A673 (cell line): ENCODE results near the gene DNAH14. TPM values are rescaled to one million over a fixed set of nuclear protein-coding genes. Genes with fewer than 3 reads are reported as not detected.

Source experiments
- BruUV-seq: library from RNA; stranded (reverse); fragments of 400-500 nt; replicated peaks from 2 replicates; lab custom pipeline; 2021; lab: Mats Ljungman, UMichigan
- CTCF ChIA-PET: fragments of 300-600 bp; sonication (Branson Sonifier 250); formaldehyde crosslinking; loops from one replicate; lab custom pipeline; 2022; ENCODE audit warnings: antibody characterized with exemption; lab: Charles Lee
- POLR2A ChIA-PET: fragments of 300-600 bp; sonication (Branson Sonifier 250); formaldehyde crosslinking; loops from one replicate; lab custom pipeline; 2022; ENCODE audit warnings: antibody characterized with exemption; ENCODE audit not compliant: low non-redundant PET; lab: Charles Lee
- DNase-seq: peaks from one replicate; pipeline ENCODE4 v3.0.0-alpha.2; 2015; ENCODE audit warnings: low spot score
- H3K27ac ChIP-seq: fragments of 200-600 bp; sonication (generic); 2 replicates; pipeline ENCODE4 v1.5.1; 2016; ENCODE audit warnings: mixed run types, low read depth, mild to moderate bottlenecking, mixed read lengths, antibody characterized with exemption, low read length; ENCODE audit not compliant: poor library complexity, severe bottlenecking
- H3K27me3 ChIP-seq: fragments of 200-600 bp; sonication (generic); replicated peaks from 2 replicates; pipeline ENCODE4 v1.6.1; 2017; ENCODE audit warnings: mixed run types, low read depth, mild to moderate bottlenecking, mixed read lengths, antibody characterized with exemption, low read length; ENCODE audit not compliant: insufficient read depth, poor library complexity
- H3K36me3 ChIP-seq: fragments of 200-600 bp; sonication (generic); 2 replicates; pipeline ENCODE4 v1.6.1; 2016; ENCODE audit warnings: mixed run types, mild to moderate bottlenecking, mixed read lengths, antibody characterized with exemption, low read length; ENCODE audit not compliant: insufficient read depth, poor library complexity, severe bottlenecking
- H3K4me1 ChIP-seq: fragments of 200-600 bp; sonication (generic); 2 replicates; pipeline ENCODE4 v1.6.1; 2017; ENCODE audit warnings: mixed run types, mild to moderate bottlenecking, mixed read lengths, antibody characterized with exemption, low read length; ENCODE audit not compliant: insufficient read depth, poor library complexity, severe bottlenecking
- H3K4me3 ChIP-seq: fragments of 200-600 bp; sonication (generic); 2 replicates; pipeline ENCODE4 v1.5.1; 2016; ENCODE audit warnings: low read depth, mixed run types, mild to moderate bottlenecking, mixed read lengths, low read length; ENCODE audit not compliant: poor library complexity, severe bottlenecking
- H3K9me3 ChIP-seq: fragments of 200-600 bp; sonication (generic); 2 replicates; pipeline ENCODE4 v1.6.1; 2016; ENCODE audit warnings: mixed run types, low read depth, mild to moderate bottlenecking, mixed read lengths, antibody characterized with exemption, low read length; ENCODE audit not compliant: poor library complexity, severe bottlenecking
- CTCF ChIP-seq: fragments of 300-800, 200-600 bp; sonication (generic); conservative IDR thresholded peaks from 2 replicates; pipeline ENCODE4 v1.5.1; 2017; ENCODE audit warnings: low read depth, mild to moderate bottlenecking, antibody characterized with exemption, low read length, moderate library complexity, mixed read lengths
- EZH2 ChIP-seq: fragments of 200-600 bp; sonication (generic); IDR thresholded peaks from 2 replicates; pipeline ENCODE4 v1.6.1; 2017; ENCODE audit warnings: borderline replicate concordance, low read depth, mild to moderate bottlenecking, mixed read lengths, antibody characterized with exemption, low read length; ENCODE audit not compliant: poor library complexity, severe bottlenecking
- intact Hi-C: fragments of 100-400 bp; cut with micrococcal nuclease; formaldehyde crosslinking; loops from one replicate; pipeline ENCODE4 v1.10.0; 2022; ENCODE audit not compliant: unreplicated experiment
- total RNA-seq: library from RNA; stranded (reverse); gene quantifications from 2 replicates; pipeline ENCODE4 v1.2.3, GENCODE V29; 2021

DNAH14 gene
- total RNA-seq, 1 experiment from 2014 or later = 9.9 TPM

- no peaks in the 10 kb centered on the region for H3K27me3 ChIP-seq
- no peak overlapping the region for H3K27ac ChIP-seq
- TF ChIP-seq EZH2 (no peak), CTCF (no peak)
- no TSS peak for BruUV-seq
- no peaks in the 10 kb centered on the region for H3K36me3 ChIP-seq
- intact Hi-C loops = no loop called here
- CTCF ChIA-PET = no interaction called here
- POLR2A ChIA-PET = no interaction called here
- H3K4me1 ChIP-seq = peaks cover 20% of the 10 kb centered on the region
- no peak for DNase-seq
- no peaks in the 10 kb centered on the region for H3K9me3 ChIP-seq
- no peak overlapping the region for H3K4me3 ChIP-seq
Observed at GRCh38 chr1:225446981-225447615, 517.6 kb downstream of the DNAH14 start.

GRCh38 chr1:225447650-225448089, 518.2 kb downstream of the DNAH14 start:
- intact Hi-C loops = no loop called here
- CTCF ChIA-PET = interaction anchor here (0.9 kb wide), 1 partner anchor 27 kb away, joined by 3 read pairs; no protein-coding TSS in a partner anchor
- BruUV-seq = no TSS peak
- Histone ChIP-seq H3K4me1 (peaks cover 20% of the 10 kb centered on the region), H3K9me3 (no peaks in the 10 kb centered on the region), H3K27me3 (no peaks in the 10 kb centered on the region), H3K27ac (no peak overlapping the region), H3K4me3 (no peak overlapping the region), H3K36me3 (no peaks in the 10 kb centered on the region)
- TF ChIP-seq EZH2 (no peak), CTCF (no peak)
- no peak for DNase-seq
- POLR2A ChIA-PET = no interaction called here

- no TSS peak for BruUV-seq
- no peak for TF ChIP-seq CTCF
- no peak for TF ChIP-seq EZH2
- no peak overlapping the region for H3K4me3 ChIP-seq
- H3K4me1 ChIP-seq = peaks cover 15% of the 10 kb centered on the region
- ChIA-PET CTCF (interaction anchor here (0.7 to 0.9 kb wide), 2 partner anchors 26 to 30 kb away, joined by 3 read pairs; no protein-coding TSS in a partner anchor), POLR2A (no interaction called here)
- H3K36me3 ChIP-seq = no peaks in the 10 kb centered on the region
- intact Hi-C loops = no loop called here
- H3K27me3 ChIP-seq = no peaks in the 10 kb centered on the region
- DNase-seq = no peak
- H3K9me3 ChIP-seq = no peaks in the 10 kb centered on the region
- no peak overlapping the region for H3K27ac ChIP-seq
Observed at GRCh38 chr1:225448146-225448805, 518.8 kb downstream of the DNAH14 start.
